Thyroid gland (tissue), 4 donors: Measurements from ENCODE around the gene BMP2K. TPM values are rescaled to one million over a fixed set of nuclear protein-coding genes. Genes with fewer than 3 reads are reported as not detected.

Experiments used
- DNase-seq, 2 donors: peaks; one replicate each; pipeline ENCODE4 v3.0.0-alpha.2; 2019
- H3K27ac ChIP-seq, 3 donors: fragments of 200-600 bp; sonication (generic); 1 replicate in 2 of 3; 2 replicates in 1 of 3; pipeline ENCODE4 v1.5.1; 2016 to 2019; ENCODE audit warnings: mild to moderate bottlenecking in 1 of 3, moderate library complexity in 1 of 3
- H3K27me3 ChIP-seq: fragments of 200-600 bp; sonication (generic); one replicate; pipeline ENCODE4 v1.5.1; 2019
- H3K36me3 ChIP-seq, 2 donors: fragments of 200-600 bp; sonication (generic); one replicate each; pipeline ENCODE4 v1.5.1; 2016 to 2019
- H3K4me1 ChIP-seq, 2 donors: fragments of 200-600 bp; sonication (generic); one replicate each; pipeline ENCODE4 v1.5.1; 2017 to 2019
- H3K4me3 ChIP-seq, 3 donors: fragments of 200-600 bp; sonication (generic); replicated peaks in 1 of 3; 1 replicate in 2 of 3; 2 replicates in 1 of 3; pipeline ENCODE4 v1.5.1; 2016; ENCODE audit warnings: mild to moderate bottlenecking in 1 of 3
- H3K9me3 ChIP-seq: fragments of 200-600 bp; sonication (generic); one replicate; pipeline ENCODE4 v1.5.1; 2017
- POLR2A ChIP-seq, 2 donors: fragments of 450-650 bp; IDR thresholded peaks; one replicate each; pipeline ENCODE4 v1.6.1; 2017; ENCODE audit warnings: antibody characterized with exemption in 2 of 2, mild to moderate bottlenecking in 2 of 2, moderate library complexity in 1 of 2
- WGBS, 2 donors: methylation state at CpG; one replicate each; pipeline ENCODE4 v1.1.5; 2017; 5-methylcytosine and 5-hydroxymethylcytosine counted together
- intact Hi-C: fragments of 100-400 bp; cut with DNase I; formaldehyde crosslinking; loops from one replicate; pipeline ENCODE4 v1.15.1; 2023
- total RNA-seq, 4 donors: library from RNA; depleted of rRNA; stranded (reverse); fragments of >200 nt; gene quantifications; one replicate each; pipeline ENCODE4 v1.2.3, GENCODE V29; 2016
- TF ChIP-seq, protein P1 (sequence below), 6 experiments: fragments of 200-600 bp in 3 of 6; fragments of 450-650 bp in 3 of 6; sonication (generic) in 3 of 6; IDR thresholded peaks; one replicate each; pipeline ENCODE4 v1.5.1; 2016 to 2019; ENCODE audit warnings: antibody characterized with exemption in 6 of 6, mild to moderate bottlenecking in 2 of 6, inconsistent platforms in 1 of 6, moderate library complexity in 1 of 6

The BMP2K gene
- 10 to 100 TPM; 63.8 to 69.2 (median 64.3) TPM for total RNA-seq

DNA sequence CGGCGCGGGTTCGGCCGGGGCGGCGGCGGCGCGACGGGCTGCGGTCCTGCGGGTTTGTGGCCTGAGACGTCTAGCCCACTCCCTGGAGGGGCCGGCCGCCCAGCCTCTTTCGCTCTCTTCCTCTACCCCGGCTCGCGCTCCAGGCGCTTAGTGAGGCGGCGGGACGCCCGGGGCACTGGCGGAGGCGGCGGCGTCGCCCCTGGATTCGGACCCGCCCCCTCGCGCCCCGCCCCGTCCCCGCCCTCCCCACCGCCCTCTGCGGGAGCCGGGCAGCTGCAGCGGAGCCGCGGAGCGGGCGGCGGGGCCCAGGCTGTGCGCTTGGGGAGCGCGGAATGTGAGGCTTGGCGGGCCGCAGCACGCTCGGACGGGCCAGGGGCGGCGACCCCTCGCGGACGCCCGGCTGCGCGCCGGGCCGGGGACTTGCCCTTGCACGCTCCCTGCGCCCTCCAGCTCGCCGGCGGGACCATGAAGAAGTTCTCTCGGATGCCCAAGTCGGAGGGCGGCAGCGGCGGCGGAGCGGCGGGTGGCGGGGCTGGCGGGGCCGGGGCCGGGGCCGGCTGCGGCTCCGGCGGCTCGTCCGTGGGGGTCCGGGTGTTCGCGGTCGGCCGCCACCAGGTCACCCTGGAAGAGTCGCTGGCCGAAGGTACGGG is at the start of gene BMP2K:
Gene BMP2K, plus strand, starts transcription at position 272 of the 650 bp plus-strand sequence. Its CDS starts 194 bp downstream, at position 466.
- H3K4me3 ChIP-seq, result peak within 1 kb of the TSS; percentile 16 to 99 (median 79)
- H3K36me3 ChIP-seq, result no peaks in the 10 kb centered on the region
- peaks cover 19 to 27% of the 10 kb centered on the region in 2 donors for H3K4me1 ChIP-seq
- peak; percentile 81 for DNase-seq
- TF ChIP-seq, protein P1, sequence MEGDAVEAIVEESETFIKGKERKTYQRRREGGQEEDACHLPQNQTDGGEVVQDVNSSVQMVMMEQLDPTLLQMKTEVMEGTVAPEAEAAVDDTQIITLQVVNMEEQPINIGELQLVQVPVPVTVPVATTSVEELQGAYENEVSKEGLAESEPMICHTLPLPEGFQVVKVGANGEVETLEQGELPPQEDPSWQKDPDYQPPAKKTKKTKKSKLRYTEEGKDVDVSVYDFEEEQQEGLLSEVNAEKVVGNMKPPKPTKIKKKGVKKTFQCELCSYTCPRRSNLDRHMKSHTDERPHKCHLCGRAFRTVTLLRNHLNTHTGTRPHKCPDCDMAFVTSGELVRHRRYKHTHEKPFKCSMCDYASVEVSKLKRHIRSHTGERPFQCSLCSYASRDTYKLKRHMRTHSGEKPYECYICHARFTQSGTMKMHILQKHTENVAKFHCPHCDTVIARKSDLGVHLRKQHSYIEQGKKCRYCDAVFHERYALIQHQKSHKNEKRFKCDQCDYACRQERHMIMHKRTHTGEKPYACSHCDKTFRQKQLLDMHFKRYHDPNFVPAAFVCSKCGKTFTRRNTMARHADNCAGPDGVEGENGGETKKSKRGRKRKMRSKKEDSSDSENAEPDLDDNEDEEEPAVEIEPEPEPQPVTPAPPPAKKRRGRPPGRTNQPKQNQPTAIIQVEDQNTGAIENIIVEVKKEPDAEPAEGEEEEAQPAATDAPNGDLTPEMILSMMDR (IDR thresholded peaks at IDR 0.05), result peak in 1 of 6 experiments; percentile 26
- peak in 1 of 2 donors; percentile 75 for TF ChIP-seq POLR2A (IDR thresholded peaks at IDR 0.05)
- intact Hi-C loops, result loop anchor here (5.0 kb wide), 1 partner anchor 159 kb away; no protein-coding TSS in a partner anchor
- no peaks in the 10 kb centered on the region for H3K27me3 ChIP-seq
- H3K9me3 ChIP-seq, result no peaks in the 10 kb centered on the region
- no CpG with 5 or more reads among the region's 95 CpGs for WGBS, 2 donors
- H3K27ac ChIP-seq, result peak within 1 kb of the TSS; percentile 98 to 99 (median 98)

DNA sequence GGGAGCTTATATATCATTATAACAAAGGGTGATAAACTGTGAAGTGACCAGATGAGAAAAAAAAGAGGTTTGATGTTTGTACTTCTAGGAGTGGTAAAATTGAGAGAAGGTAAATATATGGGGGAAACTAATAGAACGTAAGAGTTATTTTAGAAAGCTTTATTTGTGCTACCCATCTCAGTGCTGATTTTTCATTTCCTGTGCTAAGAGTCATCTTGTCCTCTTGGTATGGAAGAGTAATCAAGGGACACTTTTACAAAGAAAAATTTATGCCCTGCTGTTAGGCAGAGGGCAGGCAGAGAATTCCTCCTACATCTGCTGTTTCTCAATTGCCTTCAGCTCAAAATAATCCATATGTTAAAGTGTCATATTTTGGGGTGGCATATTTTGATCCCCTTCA is 49.6 kb upstream of the BMP2K start:
- no peak overlapping the region for H3K4me3 ChIP-seq
- no peak overlapping the region for H3K27ac ChIP-seq
- no peaks in the 10 kb centered on the region for H3K4me1 ChIP-seq
- intact Hi-C loops, result no loop called here
- no peaks in the 10 kb centered on the region for H3K36me3 ChIP-seq
- H3K9me3 ChIP-seq, result no peaks in the 10 kb centered on the region
- WGBS, 2 donors, result 55 to 87% methylated on average over 1 of the region's 1 CpG
- no peak for DNase-seq
- no peak for TF ChIP-seq POLR2A (IDR thresholded peaks at IDR 0.05)
- TF ChIP-seq, protein P1 (IDR thresholded peaks at IDR 0.05), result no peak
- no peaks in the 10 kb centered on the region for H3K27me3 ChIP-seq

DNA sequence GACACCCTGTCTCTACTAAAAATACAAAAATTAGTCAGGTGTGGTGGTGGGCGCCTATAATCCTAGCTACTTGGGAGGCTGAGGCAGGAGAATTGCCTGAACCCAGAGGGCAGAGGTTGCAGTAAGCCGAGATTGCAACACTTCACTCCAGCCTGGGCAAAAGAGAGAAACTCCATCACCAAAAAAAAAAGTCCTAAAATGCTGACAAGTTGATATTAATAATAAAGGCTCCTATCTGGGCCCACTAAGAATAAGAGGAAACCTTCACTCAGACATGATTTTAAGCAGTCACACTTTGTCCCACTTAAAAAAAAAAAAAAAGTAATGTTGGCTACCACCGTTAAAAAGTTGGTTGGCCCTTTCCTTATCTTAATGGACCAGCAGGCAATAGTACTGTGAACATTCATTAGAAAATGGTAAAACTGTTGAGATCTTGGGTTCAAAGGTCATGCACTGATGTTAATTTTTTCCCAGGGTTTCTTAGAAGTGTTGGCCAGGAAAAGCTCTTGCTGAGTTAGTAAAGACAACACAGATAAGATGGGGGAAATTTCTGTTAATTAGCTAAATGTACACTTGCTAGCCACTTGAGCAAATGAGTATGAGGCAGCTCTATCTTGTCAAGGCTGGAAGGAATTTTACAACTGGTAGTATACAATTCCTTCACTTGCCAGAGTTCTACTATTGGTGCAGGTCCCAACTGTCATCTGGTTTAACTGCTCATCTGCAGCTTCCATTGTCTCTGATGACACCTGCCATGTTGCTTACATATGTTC is 43.6 kb upstream of the BMP2K start:
- TF ChIP-seq POLR2A (IDR thresholded peaks at IDR 0.05), result no peak
- TF ChIP-seq, protein P1 (IDR thresholded peaks at IDR 0.05), result no peak
- no peaks in the 10 kb centered on the region for H3K4me1 ChIP-seq
- H3K27me3 ChIP-seq, result no peaks in the 10 kb centered on the region
- H3K9me3 ChIP-seq, result no peaks in the 10 kb centered on the region
- H3K4me3 ChIP-seq, result no peak overlapping the region
- intact Hi-C loops, result no loop called here
- no peaks in the 10 kb centered on the region for H3K36me3 ChIP-seq
- 68 to 72% methylated on average over 3 of the region's 3 CpGs for WGBS, 2 donors
- DNase-seq, result no peak
- no peak overlapping the region for H3K27ac ChIP-seq

DNA sequence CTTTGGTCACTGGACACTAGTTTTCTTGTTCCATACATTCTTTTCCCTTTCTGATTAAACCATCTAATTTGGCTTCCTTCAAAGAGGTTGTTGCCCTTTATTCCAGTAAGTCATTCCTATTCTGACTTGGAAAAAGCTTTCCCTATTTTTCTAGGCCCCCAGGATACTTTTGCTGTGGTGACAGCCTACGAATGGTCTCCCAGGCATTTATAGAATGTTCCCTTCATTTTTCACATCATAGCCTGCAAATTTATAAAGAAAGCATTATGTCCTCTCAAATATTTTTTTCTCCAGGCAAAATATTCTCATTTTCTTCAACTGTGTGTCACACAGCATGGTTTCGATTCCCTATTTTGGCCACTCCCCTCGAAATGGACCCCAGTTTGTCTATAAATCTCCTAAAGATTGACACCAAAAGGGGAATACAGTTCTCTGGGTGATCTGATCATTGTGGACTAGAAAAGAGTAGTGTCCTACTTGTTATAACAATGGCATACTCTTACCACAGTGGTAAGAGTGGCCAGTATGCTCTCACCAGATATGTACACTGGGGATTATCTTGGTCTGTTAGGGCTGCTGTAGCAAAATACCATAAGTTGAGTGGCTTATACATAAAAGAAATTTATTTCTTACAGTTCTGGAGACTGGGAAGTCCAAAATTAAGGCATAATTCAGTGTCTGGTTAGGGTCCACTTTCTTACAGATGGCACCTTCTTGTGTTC is 41.5 kb upstream of the BMP2K start:
- intact Hi-C loops, result no loop called here
- no peaks in the 10 kb centered on the region for H3K27me3 ChIP-seq
- no peak overlapping the region for H3K27ac ChIP-seq
- DNase-seq, result no peak
- H3K9me3 ChIP-seq, result no peaks in the 10 kb centered on the region
- H3K4me3 ChIP-seq, result no peak overlapping the region
- H3K36me3 ChIP-seq, result no peaks in the 10 kb centered on the region
- TF ChIP-seq, protein P1 (IDR thresholded peaks at IDR 0.05), result no peak
- TF ChIP-seq POLR2A (IDR thresholded peaks at IDR 0.05), result no peak
- H3K4me1 ChIP-seq, result no peaks in the 10 kb centered on the region
- WGBS, 2 donors, result 86 to 93% methylated on average over 3 of the region's 3 CpGs
